SK-N-SH (cell line): ENCODE measurements around the gene GLT8D1. TPM values are rescaled to one million over a fixed set of nuclear protein-coding genes. Genes with fewer than 3 reads are reported as not detected.
A peak's percentile ranks its signal among the peaks of the same experiment; 100 is the strongest.

ENCODE experiments used
- CTCF ChIA-PET: fragments of 300-600, 350-600 bp; formaldehyde crosslinking; extraction: SDS; loops from one replicate; lab custom pipeline; 2021; lab: Yijun Ruan, JAX
- POLR2A ChIA-PET: fragments of 350-600 bp; sonication (Branson Sonifier 250); formaldehyde crosslinking; extraction: SDS; loops from one replicate; lab custom pipeline; 2020; ENCODE audit warnings: antibody characterized with exemption, inconsistent platforms; lab: Yijun Ruan, JAX
- DNase-seq: peaks from one replicate; pipeline ENCODE4 v3.0.0; 2012
- H2AFZ ChIP-seq: fragments of 200-600 bp; sonication (generic); 2 replicates; pipeline ENCODE4 v1.8.1; 2016; ENCODE audit warnings: antibody characterized with exemption, mild to moderate bottlenecking, low read depth
- H3F3A ChIP-seq: fragments of 200-600 bp; sonication (generic); replicated peaks from 2 replicates; pipeline ENCODE3; 2016; ENCODE audit warnings: antibody characterized with exemption, mild to moderate bottlenecking; ENCODE audit not compliant: insufficient read depth
- H3K27ac ChIP-seq, 2 experiments: fragments of 200-500 bp in 1 of 2; fragments of 200-600 bp in 1 of 2; sonication (Bioruptor generic) in 1 of 2; sonication (generic), shearing (Covaris generic) in 1 of 2; 2 replicates each; pipeline versions ENCODE4 v1.5.1 to v1.6.1; 2014 to 2016; ENCODE audit warnings: low read depth in 2 of 2, inconsistent platforms in 1 of 2, low read length in 1 of 2, mild to moderate bottlenecking in 1 of 2, mixed read lengths in 1 of 2
- H3K27me3 ChIP-seq: fragments of 200-600 bp; sonication (generic), shearing (Covaris generic); 2 replicates; pipeline ENCODE4 v1.6.1; 2016; ENCODE audit warnings: mixed run types; ENCODE audit not compliant: insufficient read depth
- H3K36me3 ChIP-seq, 2 experiments: fragments of 200-500 bp in 1 of 2; fragments of 200-600 bp in 1 of 2; sonication (Bioruptor generic) in 1 of 2; sonication (generic) in 1 of 2; replicated peaks in 1 of 2; 2 replicates each; pipeline versions ENCODE3 to v1.5.1; 2014 to 2016; ENCODE audit warnings: low read length in 1 of 2, mild to moderate bottlenecking in 1 of 2; ENCODE audit not compliant: insufficient read depth in 2 of 2, control insufficient read depth in 1 of 2
- H3K4me1 ChIP-seq, 2 experiments: fragments of 200-500 bp in 1 of 2; fragments of 200-600 bp in 1 of 2; sonication (Bioruptor generic) in 1 of 2; sonication (generic), shearing (Covaris generic) in 1 of 2; 2 replicates each; pipeline versions ENCODE4 v1.5.1 to v1.6.1; 2014 to 2016; ENCODE audit warnings: low read depth in 1 of 2, low read length in 1 of 2, mixed run types in 1 of 2; ENCODE audit not compliant: insufficient read depth in 2 of 2, control insufficient read depth in 1 of 2
- H3K4me2 ChIP-seq: fragments of 200-600 bp; sonication (generic), shearing (Covaris generic); 2 replicates; pipeline ENCODE4 v1.6.1; 2017; ENCODE audit warnings: mixed run types
- H3K4me3 ChIP-seq, 2 experiments: fragments of 200-500 bp in 1 of 2; fragments of 200-600 bp in 1 of 2; sonication (Bioruptor generic) in 1 of 2; sonication (generic), shearing (Covaris generic) in 1 of 2; 2 replicates each; pipeline versions ENCODE4 v1.5.1 to v1.8.1; 2014 to 2016; ENCODE audit warnings: low read depth in 2 of 2, inconsistent platforms in 1 of 2, low read length in 1 of 2, mild to moderate bottlenecking in 1 of 2, mixed read lengths in 1 of 2, moderate library complexity in 1 of 2
- H3K79me2 ChIP-seq: fragments of 200-600 bp; sonication (generic); 2 replicates; pipeline ENCODE4 v1.8.1; 2017; ENCODE audit warnings: mild to moderate bottlenecking; ENCODE audit not compliant: insufficient read depth
- H3K9ac ChIP-seq: fragments of 200-600 bp; sonication (generic); 2 replicates; pipeline ENCODE4 v1.6.1; 2017; ENCODE audit warnings: mixed run types
- H3K9me2 ChIP-seq: fragments of 200-600 bp; sonication (generic); 2 replicates; pipeline ENCODE4 v1.6.1; 2017; ENCODE audit warnings: mixed run types
- H3K9me3 ChIP-seq: fragments of 200-600 bp; sonication (generic); 2 replicates; pipeline ENCODE4 v1.6.1; 2017; ENCODE audit warnings: mixed run types, mild to moderate bottlenecking, moderate library complexity
- H4K20me1 ChIP-seq: fragments of 200-600 bp; sonication (generic); 2 replicates; pipeline ENCODE4 v1.6.1; 2017; ENCODE audit warnings: mild to moderate bottlenecking, mixed run types; ENCODE audit not compliant: insufficient read depth
- ELF1 ChIP-seq: IDR thresholded peaks from 2 replicates; pipeline ENCODE4 v1.4.0; 2012
- EP300 ChIP-seq, 2 experiments: IDR thresholded peaks; 2 replicates each; pipeline versions ENCODE4 v1.4.0 to v1.6.1; 2012; ENCODE audit warnings: borderline replicate concordance in 1 of 2, low read depth in 1 of 2, low read length in 1 of 2
- EZH2phosphoT487 ChIP-seq: fragments of 200-600 bp; sonication (generic); IDR thresholded peaks from 2 replicates; pipeline ENCODE4 v1.6.1; 2017; ENCODE audit warnings: low read depth, mixed run types, mild to moderate bottlenecking, antibody characterized with exemption, moderate library complexity, borderline replicate concordance
- FOXJ3 ChIP-seq: sonication (generic); formaldehyde crosslinking; IDR thresholded peaks from 2 replicates; pipeline ENCODE4 v1.5.1; 2020; ENCODE audit warnings: mild to moderate bottlenecking, missing genetic modification reagents
- FOXM1 ChIP-seq: IDR thresholded peaks from 2 replicates; pipeline ENCODE4 v1.4.0; 2012; ENCODE audit warnings: low read depth, mild to moderate bottlenecking
- GABPA ChIP-seq: IDR thresholded peaks from 2 replicates; pipeline ENCODE4 v1.4.0; 2012; ENCODE audit warnings: low read depth, mild to moderate bottlenecking
- MEF2A ChIP-seq: IDR thresholded peaks from 2 replicates; pipeline ENCODE4 v1.4.0; 2012; ENCODE audit warnings: low read depth, borderline replicate concordance
- NFIC ChIP-seq: IDR thresholded peaks from 2 replicates; pipeline ENCODE4 v1.4.0; 2012; ENCODE audit warnings: borderline replicate concordance
- NRF1 ChIP-seq: IDR thresholded peaks from 2 replicates; pipeline ENCODE4 v1.6.1; 2012; ENCODE audit warnings: low read depth, mild to moderate bottlenecking, low read length
- POLR2AphosphoS5 ChIP-seq: IDR thresholded peaks from 2 replicates; pipeline ENCODE4 v1.6.1; 2012; ENCODE audit warnings: low read depth, low read length
- RAD21 ChIP-seq: IDR thresholded peaks from 2 replicates; pipeline ENCODE4 v1.6.1; 2012; ENCODE audit warnings: mild to moderate bottlenecking, low read length
- RFX5 ChIP-seq: IDR thresholded peaks from 2 replicates; pipeline ENCODE4 v1.6.1; 2012; ENCODE audit warnings: mild to moderate bottlenecking, improper control_type of control experiment, low read length
- RXRA ChIP-seq: IDR thresholded peaks from 2 replicates; pipeline ENCODE4 v1.4.0; 2012; ENCODE audit warnings: low read depth, mild to moderate bottlenecking, borderline replicate concordance
- SIN3A ChIP-seq: IDR thresholded peaks from 2 replicates; pipeline ENCODE4 v1.6.1; 2012; ENCODE audit warnings: low read depth, mild to moderate bottlenecking, low read length, moderate library complexity, borderline replicate concordance
- SMC3 ChIP-seq: IDR thresholded peaks from 2 replicates; pipeline ENCODE4 v1.6.1; 2012; ENCODE audit warnings: low read depth, low read length, improper control_type of control experiment
- TAF1 ChIP-seq: IDR thresholded peaks from 2 replicates; pipeline ENCODE4 v1.6.1; 2012; ENCODE audit warnings: low read depth, mild to moderate bottlenecking, low read length, moderate library complexity, borderline replicate concordance
- YY1 ChIP-seq: IDR thresholded peaks from 2 replicates; pipeline ENCODE4 v1.4.0; 2012; ENCODE audit warnings: low read depth, mild to moderate bottlenecking
- WGBS: methylation state at CpG from one replicate; pipeline ENCODE4 v1.1.6; 2017; ENCODE audit warnings: low lambda C conversion rate; 5-methylcytosine and 5-hydroxymethylcytosine counted together
- polyA plus RNA-seq, 3 experiments: library from polyadenylated mRNA; depleted of rRNA; stranded (reverse); fragments of >200 nt; gene quantifications; 2 replicates each; pipeline ENCODE4 v1.2.3, GENCODE V29; 2012
- TF ChIP-seq, protein P1 (sequence below): fragments of 150-350 bp; IDR thresholded peaks from 2 replicates; pipeline ENCODE4 v1.6.1; 2016; ENCODE audit warnings: mild to moderate bottlenecking, low read depth, low read length
- TF ChIP-seq, protein P2 (sequence below): IDR thresholded peaks from 2 replicates; pipeline ENCODE4; 2012
- TF ChIP-seq, protein P3 (sequence below): fragments of 200-600 bp; sonication (generic); IDR thresholded peaks from 2 replicates; pipeline ENCODE4 v1.6.1; 2017; ENCODE audit warnings: antibody characterized with exemption, mild to moderate bottlenecking, moderate library complexity
- TF ChIP-seq, protein P4 (sequence below): IDR thresholded peaks from 2 replicates; pipeline ENCODE4 v1.4.0; 2012; ENCODE audit warnings: low read depth, borderline replicate concordance
- TF ChIP-seq, protein P5 (sequence below): IDR thresholded peaks from 2 replicates; pipeline ENCODE4 v1.4.0; 2012; ENCODE audit warnings: low read depth

GLT8D1 gene, protein sequence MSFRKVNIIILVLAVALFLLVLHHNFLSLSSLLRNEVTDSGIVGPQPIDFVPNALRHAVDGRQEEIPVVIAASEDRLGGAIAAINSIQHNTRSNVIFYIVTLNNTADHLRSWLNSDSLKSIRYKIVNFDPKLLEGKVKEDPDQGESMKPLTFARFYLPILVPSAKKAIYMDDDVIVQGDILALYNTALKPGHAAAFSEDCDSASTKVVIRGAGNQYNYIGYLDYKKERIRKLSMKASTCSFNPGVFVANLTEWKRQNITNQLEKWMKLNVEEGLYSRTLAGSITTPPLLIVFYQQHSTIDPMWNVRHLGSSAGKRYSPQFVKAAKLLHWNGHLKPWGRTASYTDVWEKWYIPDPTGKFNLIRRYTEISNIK
- polyA plus RNA-seq (2012; rRNA removed), result 102 and 135 TPM in 2 replicates
- 117 and 120 TPM in 2 replicates for polyA plus RNA-seq (2012; cell fraction: cytosol; rRNA removed)
- polyA plus RNA-seq (2012; cell fraction: nucleus; rRNA removed), result 140 and 196 TPM in 2 replicates

DNA sequence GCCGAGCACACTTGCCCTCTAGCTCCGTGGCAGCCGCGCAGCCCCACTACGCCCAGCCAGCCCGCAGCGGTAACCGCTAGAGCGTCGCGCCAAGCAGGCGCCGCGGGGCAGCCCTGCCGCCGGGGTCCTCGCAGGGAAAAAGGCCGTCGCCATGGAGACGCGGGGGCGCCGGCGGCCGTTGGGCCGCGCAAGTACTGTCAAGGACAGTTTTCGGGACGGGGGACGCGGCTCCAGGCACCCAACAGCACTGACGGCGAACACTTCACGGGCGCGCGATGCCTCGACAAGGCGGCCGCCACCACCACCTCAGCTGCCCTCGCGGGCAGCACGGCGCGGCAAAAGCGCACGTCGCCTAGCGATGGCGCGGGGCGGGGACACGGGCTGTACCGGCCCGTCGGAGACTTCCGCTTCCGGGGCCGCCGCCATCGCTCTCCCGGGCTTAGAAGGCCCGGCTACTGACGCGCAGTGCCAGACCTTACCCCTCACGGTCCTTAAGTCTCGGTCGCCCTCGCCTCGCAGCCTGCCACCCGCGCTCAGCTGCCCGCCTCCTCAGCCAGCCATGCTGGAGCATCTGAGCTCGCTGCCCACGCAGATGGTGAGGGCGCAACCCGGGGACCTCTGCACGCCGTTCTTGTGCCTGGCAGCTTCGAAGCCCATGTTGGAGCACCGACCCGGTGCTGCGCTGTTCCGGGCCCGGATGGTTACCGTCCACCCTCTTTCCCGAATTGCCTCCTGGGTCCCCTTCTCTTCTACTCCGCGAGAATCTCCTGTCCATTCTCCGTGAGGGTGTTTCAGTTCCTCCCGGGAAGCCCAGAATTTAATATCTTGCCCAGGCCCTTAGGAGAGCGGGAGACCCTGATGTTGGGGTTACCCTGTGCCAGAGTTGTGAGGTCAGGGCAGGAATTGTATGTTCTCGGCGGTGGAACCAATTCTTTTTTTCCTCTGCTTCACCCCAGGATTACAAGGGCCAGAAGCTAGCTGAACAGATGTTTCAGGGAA, at the start of gene GLT8D1, which contains the start of gene SPCS1:
Gene GLT8D1, minus strand, starts transcription at position 104 of the 999 bp plus-strand sequence. CDS start 5,331 bp downstream, outside the sequence.
Gene SPCS1, plus strand, starts transcription at position 419 of the 999 bp plus-strand sequence. Its CDS starts 141 bp downstream, at position 560.
- Histone ChIP-seq H3K79me2 (peaks cover 73% of the 10 kb centered on the region), H3K4me2 (peak within 1 kb of the TSS; percentile 91), H3K4me1 (peaks cover 9 to 18% of the 10 kb centered on the region in 2 experiments), H3K36me3 (peaks cover 12 to 27% of the 10 kb centered on the region in 2 experiments), H2AFZ (peak within 1 kb of the TSS; percentile 95), H3F3A (peaks cover 7% of the 10 kb centered on the region), H3K27me3 (no peaks in the 10 kb centered on the region), H3K4me3 (peak within 1 kb of the TSS; percentile 79 to 84), H4K20me1 (no peaks in the 10 kb centered on the region), H3K9me2 (no peaks in the 10 kb centered on the region), H3K9me3 (no peaks in the 10 kb centered on the region), H3K9ac (peak within 1 kb of the TSS; percentile 85), H3K27ac (peak within 1 kb of the TSS; percentile 80 to 90)
- 3% methylated on average over 19 of the region's 94 CpGs for WGBS
- peak; percentile 96 for DNase-seq
- ChIA-PET POLR2A (interaction anchor here (0.6 kb wide), 1 partner anchor 179 kb away, joined by 3 read pairs; no protein-coding TSS in a partner anchor), CTCF (interaction anchor here (1.0 to 2.1 kb wide), 5 partner anchors 10 to 278 kb away, joined by 3 to 6 read pairs (median 3); no protein-coding TSS in a partner anchor)
- TF ChIP-seq NFIC (peak; percentile 74), SIN3A (peak; percentile 69; the same call in 1 of the 2 replicates), YY1 (peak; percentile 92), EP300 (IDR thresholded peaks at IDR 0.05; ENCODE audit: borderline replicate concordance in 1 of 2, low read depth in 1 of 2, low read length in 1 of 2) (no peak), SMC3 (no peak), POLR2AphosphoS5 (peak; percentile 79), EZH2phosphoT487 (no peak), RAD21 (no peak), TAF1 (peak; percentile 52), MEF2A (no peak), ELF1 (peak; percentile 65), RXRA (no peak), RFX5 (no peak), NRF1 (no peak), GABPA (peak; percentile 98), FOXJ3 (CRISPR knock-in tag) (no peak), FOXM1 (no peak; the same call in 1 of the 2 replicates)
- TF ChIP-seq, protein P1, sequence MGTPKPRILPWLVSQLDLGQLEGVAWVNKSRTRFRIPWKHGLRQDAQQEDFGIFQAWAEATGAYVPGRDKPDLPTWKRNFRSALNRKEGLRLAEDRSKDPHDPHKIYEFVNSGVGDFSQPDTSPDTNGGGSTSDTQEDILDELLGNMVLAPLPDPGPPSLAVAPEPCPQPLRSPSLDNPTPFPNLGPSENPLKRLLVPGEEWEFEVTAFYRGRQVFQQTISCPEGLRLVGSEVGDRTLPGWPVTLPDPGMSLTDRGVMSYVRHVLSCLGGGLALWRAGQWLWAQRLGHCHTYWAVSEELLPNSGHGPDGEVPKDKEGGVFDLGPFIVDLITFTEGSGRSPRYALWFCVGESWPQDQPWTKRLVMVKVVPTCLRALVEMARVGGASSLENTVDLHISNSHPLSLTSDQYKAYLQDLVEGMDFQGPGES, result no peak
- TF ChIP-seq, protein P2, sequence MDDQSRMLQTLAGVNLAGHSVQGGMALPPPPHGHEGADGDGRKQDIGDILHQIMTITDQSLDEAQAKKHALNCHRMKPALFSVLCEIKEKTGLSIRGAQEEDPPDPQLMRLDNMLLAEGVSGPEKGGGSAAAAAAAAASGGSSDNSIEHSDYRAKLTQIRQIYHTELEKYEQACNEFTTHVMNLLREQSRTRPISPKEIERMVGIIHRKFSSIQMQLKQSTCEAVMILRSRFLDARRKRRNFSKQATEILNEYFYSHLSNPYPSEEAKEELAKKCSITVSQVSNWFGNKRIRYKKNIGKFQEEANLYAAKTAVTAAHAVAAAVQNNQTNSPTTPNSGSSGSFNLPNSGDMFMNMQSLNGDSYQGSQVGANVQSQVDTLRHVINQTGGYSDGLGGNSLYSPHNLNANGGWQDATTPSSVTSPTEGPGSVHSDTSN, result no peak; the same call in 1 of the 2 replicates
- TF ChIP-seq, protein P3, sequence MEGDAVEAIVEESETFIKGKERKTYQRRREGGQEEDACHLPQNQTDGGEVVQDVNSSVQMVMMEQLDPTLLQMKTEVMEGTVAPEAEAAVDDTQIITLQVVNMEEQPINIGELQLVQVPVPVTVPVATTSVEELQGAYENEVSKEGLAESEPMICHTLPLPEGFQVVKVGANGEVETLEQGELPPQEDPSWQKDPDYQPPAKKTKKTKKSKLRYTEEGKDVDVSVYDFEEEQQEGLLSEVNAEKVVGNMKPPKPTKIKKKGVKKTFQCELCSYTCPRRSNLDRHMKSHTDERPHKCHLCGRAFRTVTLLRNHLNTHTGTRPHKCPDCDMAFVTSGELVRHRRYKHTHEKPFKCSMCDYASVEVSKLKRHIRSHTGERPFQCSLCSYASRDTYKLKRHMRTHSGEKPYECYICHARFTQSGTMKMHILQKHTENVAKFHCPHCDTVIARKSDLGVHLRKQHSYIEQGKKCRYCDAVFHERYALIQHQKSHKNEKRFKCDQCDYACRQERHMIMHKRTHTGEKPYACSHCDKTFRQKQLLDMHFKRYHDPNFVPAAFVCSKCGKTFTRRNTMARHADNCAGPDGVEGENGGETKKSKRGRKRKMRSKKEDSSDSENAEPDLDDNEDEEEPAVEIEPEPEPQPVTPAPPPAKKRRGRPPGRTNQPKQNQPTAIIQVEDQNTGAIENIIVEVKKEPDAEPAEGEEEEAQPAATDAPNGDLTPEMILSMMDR, result no peak
- TF ChIP-seq, protein P4, sequence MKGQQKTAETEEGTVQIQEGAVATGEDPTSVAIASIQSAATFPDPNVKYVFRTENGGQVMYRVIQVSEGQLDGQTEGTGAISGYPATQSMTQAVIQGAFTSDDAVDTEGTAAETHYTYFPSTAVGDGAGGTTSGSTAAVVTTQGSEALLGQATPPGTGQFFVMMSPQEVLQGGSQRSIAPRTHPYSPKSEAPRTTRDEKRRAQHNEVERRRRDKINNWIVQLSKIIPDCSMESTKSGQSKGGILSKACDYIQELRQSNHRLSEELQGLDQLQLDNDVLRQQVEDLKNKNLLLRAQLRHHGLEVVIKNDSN, result no peak
- TF ChIP-seq, protein P5, sequence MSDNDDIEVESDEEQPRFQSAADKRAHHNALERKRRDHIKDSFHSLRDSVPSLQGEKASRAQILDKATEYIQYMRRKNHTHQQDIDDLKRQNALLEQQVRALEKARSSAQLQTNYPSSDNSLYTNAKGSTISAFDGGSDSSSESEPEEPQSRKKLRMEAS, result peak; percentile 67; the same call in 1 of the 2 replicates
